K562 (cell line): Measurements from ENCODE around the gene UQCC5. TPM values are rescaled to one million over a fixed set of nuclear protein-coding genes. Genes with fewer than 3 reads are reported as not detected.
A peak's percentile ranks its signal among the peaks of the same experiment; 100 is the strongest.

Source experiments
- ATAC-seq: fragments of 200-7000 bp; cut with Tn5 transposase; 3 replicates; pipeline ENCODE4 v1.9.1; 2020; ENCODE audit warnings: moderate library complexity
- BruUV-seq: library from RNA; stranded (reverse); fragments of 400-500 nt; replicated peaks from 2 replicates; lab custom pipeline; 2021; lab: Mats Ljungman, UMichigan
- CTCF ChIA-PET: fragments of 300-600 bp; formaldehyde crosslinking; extraction: SDS; loops from one replicate; lab custom pipeline; 2021; ENCODE audit warnings: low intra/inter-chr PET ratio; lab: Yijun Ruan, JAX
- POLR2A ChIA-PET: fragments of 300-600, 350-650 bp; sonication (Branson Sonifier 250); formaldehyde crosslinking; extraction: SDS; loops from one replicate; lab custom pipeline; 2021; ENCODE audit warnings: antibody characterized with exemption, inconsistent platforms; lab: Yijun Ruan, JAX
- DNase-seq, 4 experiments: peaks; one replicate each; pipeline versions ENCODE4 v3.0.0 to v3.0.0-alpha.2; 2011 to 2018; ENCODE audit warnings: low spot score in 3 of 4, mixed read lengths in 3 of 4; ENCODE audit errors: extremely low read depth in 1 of 4
- FAIRE-seq: peaks from 2 replicates; lab custom pipeline; 2011; peaks lifted over from hg19 to GRCh38; lab: Jason Lieb, UNC
- H2AFZ ChIP-seq: 2 replicates; pipeline ENCODE4 v1.6.0; 2011; ENCODE audit warnings: low read depth, low read length, control low read depth, inconsistent platforms
- H3K27ac ChIP-seq: fragments of 200-600 bp; 3 replicates; pipeline ENCODE4 v1.8.0; 2011; ENCODE audit warnings: low read depth, mild to moderate bottlenecking, control low read depth, inconsistent platforms, low read length, moderate library complexity, mixed read lengths; ENCODE audit errors: extremely low read depth
- H3K27me3 ChIP-seq, 2 experiments: fragments of 300-600 bp in 1 of 2; 2 replicates in 1 of 2; 3 replicates in 1 of 2; pipeline versions ENCODE4 v1.6.0 to v1.8.0; 2011; ENCODE audit warnings: inconsistent platforms in 2 of 2, low read length in 2 of 2, mild to moderate bottlenecking in 1 of 2, mixed read lengths in 1 of 2, moderate library complexity in 1 of 2; ENCODE audit not compliant: control insufficient read depth in 2 of 2, insufficient read depth in 2 of 2
- H3K36me3 ChIP-seq: fragments of 300-600 bp; 3 replicates; pipeline ENCODE4 v1.8.0; 2011; ENCODE audit warnings: mild to moderate bottlenecking, low read length, inconsistent platforms; ENCODE audit not compliant: control insufficient read depth, insufficient read depth
- H3K4me1 ChIP-seq, 2 experiments: fragments of 200-600 bp in 1 of 2; replicated peaks in 1 of 2; 2 replicates in 1 of 2; 3 replicates in 1 of 2; pipeline versions ENCODE4 v1.5.1 to v1.8.0; 2011; ENCODE audit warnings: inconsistent platforms in 2 of 2, low read length in 2 of 2, mild to moderate bottlenecking in 1 of 2, mixed read lengths in 1 of 2, moderate library complexity in 1 of 2; ENCODE audit not compliant: control insufficient read depth in 2 of 2, insufficient read depth in 2 of 2
- H3K4me2 ChIP-seq: 2 replicates; pipeline ENCODE4 v1.6.1; 2011; ENCODE audit warnings: low read length, control low read depth, inconsistent platforms, mixed read lengths; ENCODE audit not compliant: insufficient read depth
- H3K4me3 ChIP-seq: fragments of 200-600 bp; sonication (generic), shearing (Covaris generic); 2 replicates; pipeline ENCODE4 v1.5.1; 2016; ENCODE audit warnings: control low read depth, inconsistent platforms
- H3K79me2 ChIP-seq: fragments of 200-600 bp; 3 replicates; pipeline ENCODE4 v1.8.0; 2011; ENCODE audit warnings: low read length, inconsistent platforms; ENCODE audit not compliant: control insufficient read depth, insufficient read depth
- H3K9ac ChIP-seq, 2 experiments: 2 replicates each; pipeline versions ENCODE4 v1.6.0 to v1.6.1; 2011; ENCODE audit warnings: low read depth in 2 of 2, low read length in 2 of 2, control low read depth in 1 of 2, inconsistent platforms in 1 of 2, mild to moderate bottlenecking in 1 of 2, mixed read lengths in 1 of 2; ENCODE audit not compliant: insufficient read depth in 1 of 2
- H3K9me1 ChIP-seq: one replicate; pipeline ENCODE4 v1.6.0; 2011; ENCODE audit warnings: inconsistent platforms, mild to moderate bottlenecking, low read length, moderate library complexity; ENCODE audit not compliant: control insufficient read depth, insufficient read depth
- H3K9me3 ChIP-seq: replicated peaks from 2 replicates; pipeline ENCODE4 v1.5.1; 2011; ENCODE audit warnings: low read depth, low read length, inconsistent platforms; ENCODE audit not compliant: control insufficient read depth, insufficient read depth
- H4K20me1 ChIP-seq: replicated peaks from 2 replicates; pipeline ENCODE4 v1.6.1; 2011; ENCODE audit warnings: low read length, inconsistent platforms, mixed read lengths; ENCODE audit not compliant: control insufficient read depth, insufficient read depth
- E2F1 ChIP-seq: sonication (generic); formaldehyde crosslinking; IDR thresholded peaks from 2 replicates; pipeline ENCODE4 v1.8.1; 2023; ENCODE audit warnings: mild to moderate bottlenecking, missing genetic modification reagents, moderate library complexity
- ETV5 ChIP-seq: sonication (generic); formaldehyde crosslinking; IDR thresholded peaks from 2 replicates; pipeline ENCODE4 v1.4.0; 2020; ENCODE audit warnings: low read depth, mild to moderate bottlenecking, missing genetic modification reagents
- SPI1 ChIP-seq: IDR thresholded peaks from 2 replicates; pipeline ENCODE4 v1.6.1; 2011; ENCODE audit warnings: low read depth, low read length, control low read depth, borderline replicate concordance
- WGBS: fragments of 100-300 bp; shearing (Covaris generic); methylation state at CpG from one replicate; pipeline ENCODE4 v1.1.6; 2016; ENCODE audit warnings: low coverage, mixed read lengths; ENCODE audit not compliant: insufficient coverage; ENCODE audit errors: missing lambda C conversion rate; 5-methylcytosine and 5-hydroxymethylcytosine counted together
- in situ Hi-C: fragments of 300-500 bp; cut with MboI; formaldehyde crosslinking; loops from 4 replicates; pipeline ENCODE4 v1.15.0; 2018; ENCODE audit warnings: inconsistent platforms, mixed read lengths
- intact Hi-C: fragments of 100-400 bp; cut with micrococcal nuclease; formaldehyde crosslinking; loops from 2 replicates; pipeline ENCODE4 v1.14.2; 2022
- polyA plus RNA-seq, 8 experiments: library from polyadenylated mRNA; depleted of rRNA in 4 of 8; stranded (reverse) in 5 of 8; unstranded in 3 of 8; fragments of >200 nt; fragmentation: Nextera tagmentation in 2 of 8; fragmentation: Illumina TruSeq in 1 of 8; extraction: Ambion mirVana in 2 of 8; extraction: Trizol in 1 of 8; gene quantifications; 2 replicates each; pipeline versions ENCODE4 v1.2.1 to v1.2.3, GENCODE V29; 2011 to 2014; ENCODE audit warnings: inconsistent platforms in 1 of 8, missing spikeins in 1 of 8
- total RNA-seq, 7 experiments: library from RNA; depleted of rRNA in 6 of 7; stranded (reverse); fragments of >200 nt in 6 of 7; fragmentation: Illumina TruSeq in 2 of 7; extraction: Trizol in 2 of 7; gene quantifications; 2 replicates each; pipeline versions ENCODE4 v1.2.1 to v1.2.3, GENCODE V29; 2011 to 2021; ENCODE audit warnings: low replicate concordance in 1 of 7

Gene UQCC5
- total and polyA plus RNA-seq, 9 of the 15 experiments (the other 6 are each of a cell fraction or from before 2014, with no cell fraction given) = 10.2 to 55.4 (median 33.8) TPM

- no TSS peak for BruUV-seq
- Histone ChIP-seq H3K9ac (peak overlapping the region; percentile 11 to 25; a peak in 3 of 4 replicates), H3K79me2 (peaks cover 65% of the 10 kb centered on the region)
- intact Hi-C loops = no loop called here
- in situ Hi-C loops = no loop called here
- TF ChIP-seq E2F1 (CRISPR knock-in tag) (no peak), ETV5 (CRISPR knock-in tag) (0 out of 2 replicates have a peak, but pooled peaks have one; percentile 46), SPI1 (peak; percentile 60; the same call in 1 of the 2 replicates)
- TF ChIP-seq, all 486 proteins: peak for 2
- ChIA-PET POLR2A (interaction anchor here (0.7 kb wide), 1 partner anchor 160 kb away, joined by 3 read pairs; no protein-coding TSS in a partner anchor), CTCF (no interaction called here)
- Histone ChIP-seq H3K9me1 (no peaks in the 10 kb centered on the region), H3K36me3 (peaks cover 37% of the 10 kb centered on the region; the same call in 2 of the 3 replicates), H2AFZ (no peak overlapping the region), H3K9me3 (no peaks in the 10 kb centered on the region), H3K27ac (no peak overlapping the region; the same call in 2 of the 3 replicates), H4K20me1 (peaks cover 19% of the 10 kb centered on the region), H3K4me3 (peak overlapping the region; percentile 21; the same call in 1 of the 2 replicates), H3K4me1 (peaks cover 23 to 27% of the 10 kb centered on the region in 2 experiments), H3K27me3 (no peaks in the 10 kb centered on the region), H3K4me2 (peak overlapping the region; percentile 74)
- FAIRE-seq (no peak), DNase-seq (no peak), ATAC-seq (no peak)
- WGBS = 41% methylated on average over 5 of the region's 5 CpGs
These were observed 2.7 kb downstream of the UQCC5 start for GRCh38 chr3:52539010-52539653.
